Heart left ventricle (tissue), 16 donors: ENCODE results near the gene ALS2CL. TPM values are rescaled to one million over a fixed set of nuclear protein-coding genes. Genes with fewer than 3 reads are reported as not detected.

Experiments
- ATAC-seq, 4 donors: fragments of 200-7000 bp; cut with Tn5 transposase; one replicate each; pipeline ENCODE4 v1.9.1; 2020 to 2022; ENCODE audit warnings: moderate library complexity in 4 of 4, mild to moderate bottlenecking in 3 of 4, moderate number of reproducible peaks in 1 of 4
- DNase-seq, 5 donors: peaks; one replicate each; pipeline ENCODE4 v3.0.0-alpha.2; 2020
- H3K27ac ChIP-seq, 12 donors: fragments of 200-600 bp; sonication (generic) in 4 of 12; one replicate each; pipeline versions ENCODE4 v1.5.0 to v1.8.0; 2016 to 2022; ENCODE audit warnings: mild to moderate bottlenecking in 2 of 12
- H3K27me3 ChIP-seq, 9 donors: fragments of 200-600 bp; sonication (generic) in 2 of 9; one replicate each; pipeline versions ENCODE4 v1.5.1 to v1.8.0; 2016 to 2022; ENCODE audit warnings: mild to moderate bottlenecking in 3 of 9
- H3K36me3 ChIP-seq, 9 donors: fragments of 200-600 bp; sonication (generic) in 2 of 9; one replicate each; pipeline versions ENCODE4 v1.5.0 to v1.8.0; 2018 to 2022; ENCODE audit warnings: mild to moderate bottlenecking in 2 of 9
- H3K4me1 ChIP-seq, 12 donors: fragments of 200-600 bp; sonication (generic) in 4 of 12; one replicate each; pipeline versions ENCODE4 v1.5.0 to v1.8.0; 2016 to 2022; ENCODE audit warnings: mild to moderate bottlenecking in 3 of 12
- H3K4me3 ChIP-seq, 12 donors: fragments of 200-600 bp; sonication (generic) in 4 of 12; one replicate each; pipeline versions ENCODE4 v1.5.0 to v1.8.0; 2017 to 2022; ENCODE audit warnings: mild to moderate bottlenecking in 9 of 12, moderate library complexity in 4 of 12
- H3K9me3 ChIP-seq, 12 donors: fragments of 200-600 bp; sonication (generic) in 4 of 12; one replicate each; pipeline versions ENCODE4 v1.5.0 to v1.8.0; 2016 to 2022; ENCODE audit warnings: mild to moderate bottlenecking in 1 of 12
- POLR2A ChIP-seq, 2 donors: fragments of 450-650 bp; IDR thresholded peaks; one replicate each; pipeline ENCODE4 v1.6.1; 2017; ENCODE audit warnings: antibody characterized with exemption in 2 of 2, mild to moderate bottlenecking in 2 of 2, moderate library complexity in 2 of 2
- WGBS, 4 donors: extraction: QIAGEN DNeasy Blood & Tissue Kit in 2 of 4; methylation state at CpG; one replicate each; pipeline versions ENCODE4 v1.1.5 to v1.1.7; 2013 to 2018; 5-methylcytosine and 5-hydroxymethylcytosine counted together
- intact Hi-C, 10 donors: fragments of 100-400 bp; cut with DNase I; formaldehyde crosslinking; loops; one replicate each; pipeline versions ENCODE4 v1.11.1 to v1.14.2; 2022
- polyA plus RNA-seq, 2 donors: library from polyadenylated mRNA; stranded (reverse); fragments of 200-250 nt; gene quantifications; one replicate each; pipeline ENCODE4 v1.2.3, GENCODE V29; 2013
- total RNA-seq, 9 donors: library from RNA; depleted of rRNA in 2 of 9; stranded (reverse); fragments of >200 nt in 2 of 9; fragmentation: NEBNext Ultra II Directional in 3 of 9; extraction: Animal tissue kit (Norgen Biotek cat#: 25700) in 3 of 9; gene quantifications; one replicate each; pipeline versions ENCODE4 v1.1.0 to v1.2.4, GENCODE V29; 2016 to 2023
- TF ChIP-seq, protein P1 (sequence below), 12 donors: fragments of 200-600 bp; sonication (generic) in 4 of 12; IDR thresholded peaks; one replicate each; pipeline versions ENCODE4 v1.5.0 to v1.8.0; 2018 to 2022; ENCODE audit warnings: antibody characterized with exemption in 12 of 12, mild to moderate bottlenecking in 5 of 12
- donor health status: ischemic (EF 13 %, LVEDD 7.1; RV severe dilation, severe dysfunction).
- donor health status: healthy with polysubstance abuse.
- donor health status: DM: no; HTN: yes; CAD: no.
- donor health status: DM: no; HTN: no; CAD: no.
- donor health status: ischemic (EF 25% LVEDD 6.9; RV normal size, moderate dysfunction).
- donor health status: ischemic (EF 25% LVEDD 5.7; RV mildly dilated, moderate dysfunction).
- donor health status: healthy.
- donor health status: DM: yes; HTN: yes; CAD: no.
- donor health status: ischemic (EF 35%, LVEDD 5.7; RV mildly dilated, moderate dysfunction).
- donor health status: nonischemic (EF 11% LVEDD 7.7; RV severe dilation, severe dysfunction).
- donor health status: DM: yes; HTN: yes; CAD: no.
- donor health status: PGD.
- donor health status: ischemic (EF 29% LVEDD 5.4; RV normal size, mild dysfunction).
- donor health status: nonischemic (EF 23%, LVEDD 6.1; RV moderate dilation, normal function).

Gene ALS2CL
- total and polyA plus RNA-seq, 11 donors, result 11.8 to 40.7 (median 25.4) TPM

DNA sequence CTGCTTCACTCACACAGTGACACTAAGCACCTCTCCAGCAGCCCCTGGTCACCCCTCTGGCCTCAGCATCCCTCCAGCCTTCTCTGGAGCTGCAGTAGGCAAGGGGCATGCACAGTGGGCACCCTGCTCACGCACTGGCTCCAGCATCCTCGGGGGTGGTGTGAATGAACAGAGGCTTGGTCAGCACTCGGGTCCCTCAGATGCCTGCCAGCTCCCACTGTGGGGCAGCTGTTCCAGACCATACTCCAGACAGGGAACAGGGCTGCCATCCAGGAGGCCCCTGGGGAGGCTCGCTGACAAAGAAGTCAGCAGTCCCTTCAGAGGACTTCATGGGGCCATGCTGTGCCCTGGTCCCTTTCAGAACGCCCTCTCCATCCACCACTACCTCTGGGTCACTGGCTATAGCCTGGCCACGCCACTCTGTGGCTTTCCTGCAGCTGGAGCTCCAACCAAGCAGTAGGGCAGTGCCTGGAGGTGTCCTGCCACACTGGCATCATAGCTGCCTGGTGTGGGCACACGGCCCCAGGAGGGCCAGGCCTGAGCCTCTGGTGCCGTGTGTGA lies 26.3 kb downstream of the ALS2CL start:
- intact Hi-C loops, result loop anchor here in 1 of 10 donors (5.0 to 10.0 kb wide), 2 partner anchors 102 to 195 kb away; partner anchors contain the start of genes LRRC2 and MYL3
- 80 to 95% (median 86%) methylated on average over 4 to 8 of the region's 8 CpGs for WGBS, 4 donors
- H3K27me3 ChIP-seq, result no peaks in the 10 kb centered on the region
- peak in 4 of 5 donors; percentile 11 to 60 (median 26) for DNase-seq
- H3K4me1 ChIP-seq, result peaks cover 0 to 60% (median 35%) of the 10 kb centered on the region in 12 donors
- TF ChIP-seq, protein P1, sequence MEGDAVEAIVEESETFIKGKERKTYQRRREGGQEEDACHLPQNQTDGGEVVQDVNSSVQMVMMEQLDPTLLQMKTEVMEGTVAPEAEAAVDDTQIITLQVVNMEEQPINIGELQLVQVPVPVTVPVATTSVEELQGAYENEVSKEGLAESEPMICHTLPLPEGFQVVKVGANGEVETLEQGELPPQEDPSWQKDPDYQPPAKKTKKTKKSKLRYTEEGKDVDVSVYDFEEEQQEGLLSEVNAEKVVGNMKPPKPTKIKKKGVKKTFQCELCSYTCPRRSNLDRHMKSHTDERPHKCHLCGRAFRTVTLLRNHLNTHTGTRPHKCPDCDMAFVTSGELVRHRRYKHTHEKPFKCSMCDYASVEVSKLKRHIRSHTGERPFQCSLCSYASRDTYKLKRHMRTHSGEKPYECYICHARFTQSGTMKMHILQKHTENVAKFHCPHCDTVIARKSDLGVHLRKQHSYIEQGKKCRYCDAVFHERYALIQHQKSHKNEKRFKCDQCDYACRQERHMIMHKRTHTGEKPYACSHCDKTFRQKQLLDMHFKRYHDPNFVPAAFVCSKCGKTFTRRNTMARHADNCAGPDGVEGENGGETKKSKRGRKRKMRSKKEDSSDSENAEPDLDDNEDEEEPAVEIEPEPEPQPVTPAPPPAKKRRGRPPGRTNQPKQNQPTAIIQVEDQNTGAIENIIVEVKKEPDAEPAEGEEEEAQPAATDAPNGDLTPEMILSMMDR (IDR thresholded peaks at IDR 0.05), result no peak
- no peak for TF ChIP-seq POLR2A (IDR thresholded peaks at IDR 0.05)
- H3K27ac ChIP-seq, result peak overlapping the region in 11 of 12 donors; percentile 6 to 93 (median 67)
- no peak overlapping the region for H3K4me3 ChIP-seq
- peak; percentile 0 for ATAC-seq
- H3K9me3 ChIP-seq, result no peaks in the 10 kb centered on the region
- H3K36me3 ChIP-seq, result peaks cover 0 to 19% (median 1%) of the 10 kb centered on the region in 9 donors

DNA sequence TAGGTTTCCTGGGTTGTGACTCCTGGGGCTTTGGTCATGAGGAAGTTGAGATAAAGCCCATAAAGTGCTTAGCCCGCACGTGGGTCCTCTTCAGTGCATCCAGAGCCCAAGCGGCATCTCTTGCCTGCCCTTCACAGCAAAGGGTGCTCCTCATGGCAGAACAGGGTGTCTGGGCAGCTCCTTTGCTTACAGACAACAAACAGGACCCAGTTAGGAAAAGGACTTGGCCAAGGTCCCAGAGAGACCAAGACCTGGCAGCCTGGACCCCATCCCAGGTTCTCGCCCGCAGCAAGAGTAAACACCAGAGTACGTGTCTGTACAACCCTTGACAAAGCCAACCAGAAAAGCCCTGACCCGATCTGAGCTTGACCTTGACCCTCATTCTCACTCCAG lies 27.0 kb downstream of the ALS2CL start:
- Histone ChIP-seq H3K27me3 (no peaks in the 10 kb centered on the region), H3K27ac (peak overlapping the region; percentile 47 to 93 (median 68)), H3K36me3 (peaks cover 0 to 12% (median 0%) of the 10 kb centered on the region in 9 donors), H3K9me3 (no peaks in the 10 kb centered on the region), H3K4me3 (no peak overlapping the region), H3K4me1 (peaks cover 0 to 66% (median 37%) of the 10 kb centered on the region in 12 donors)
- TF ChIP-seq, protein P1 (IDR thresholded peaks at IDR 0.05), result no peak
- no peak for TF ChIP-seq POLR2A (IDR thresholded peaks at IDR 0.05)
- DNase-seq (peak; percentile 59 to 84 (median 72)), ATAC-seq (peak; percentile 48 to 63 (median 55))
- 46 to 57% (median 52%) methylated on average over 4 to 7 of the region's 7 CpGs for WGBS, 4 donors
- intact Hi-C loops, result loop anchor here in 1 of 10 donors (5.0 to 10.0 kb wide), 2 partner anchors 102 to 196 kb away; partner anchors contain the start of genes LRRC2 and MYL3

DNA sequence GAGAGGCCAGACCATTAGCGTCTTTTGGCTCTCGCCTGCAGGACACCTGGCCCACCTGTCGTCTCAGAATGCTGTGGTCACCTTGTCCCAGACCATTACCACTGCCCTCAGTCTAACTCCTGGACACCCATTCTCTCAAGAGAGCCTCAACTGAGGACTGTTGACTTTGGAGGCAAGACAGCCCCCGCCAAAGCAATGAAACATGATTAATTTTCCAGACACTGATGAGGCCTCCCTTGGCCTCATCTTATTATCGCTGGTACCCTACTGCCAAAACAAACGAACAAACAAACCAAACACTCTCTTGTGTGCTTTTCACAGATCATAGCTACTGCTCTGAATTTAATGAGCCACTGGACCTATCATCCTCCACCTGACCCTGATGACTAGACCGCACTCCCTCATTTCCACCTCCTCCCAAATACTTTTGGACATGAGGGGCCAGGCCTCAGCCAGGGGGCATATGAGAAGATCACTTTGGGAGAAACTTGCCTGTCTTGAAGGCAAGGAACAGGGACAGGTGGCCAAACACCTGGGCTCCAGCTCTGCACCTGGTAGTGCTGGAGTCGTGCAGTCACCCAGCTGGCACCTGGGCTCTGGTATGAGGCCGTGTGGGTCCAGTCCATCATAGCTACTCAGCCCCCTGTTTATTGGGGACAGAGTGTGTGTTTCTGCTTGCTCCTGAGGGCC lies 27.6 kb downstream of the ALS2CL start:
- ATAC-seq (no peak), DNase-seq (peak in 3 of 5 donors; percentile 11 to 37 (median 16))
- TF ChIP-seq, protein P1 (IDR thresholded peaks at IDR 0.05), result no peak
- no peak for TF ChIP-seq POLR2A (IDR thresholded peaks at IDR 0.05)
- no peak overlapping the region for H3K4me3 ChIP-seq
- no peaks in the 10 kb centered on the region for H3K27me3 ChIP-seq
- 70 to 81% (median 71%) methylated on average over 7 to 9 of the region's 9 CpGs for whole genome bisulfite sequencing, 4 donors
- peaks cover 0 to 7% (median 0%) of the 10 kb centered on the region in 9 donors for H3K36me3 ChIP-seq
- H3K9me3 ChIP-seq, result no peaks in the 10 kb centered on the region
- peak overlapping the region; percentile 47 to 93 (median 76) for H3K27ac ChIP-seq
- H3K4me1 ChIP-seq, result peaks cover 0 to 71% (median 38%) of the 10 kb centered on the region in 12 donors
- intact Hi-C loops, result loop anchor here in 2 of 10 donors (2.0 to 10.0 kb wide), 3 partner anchors 31 to 196 kb away; partner anchors contain the start of genes LRRC2 (in 1 of the 2) and MYL3 (in 1 of the 2)
